Neural cell (in vitro differentiated cells): Measurements from ENCODE around the gene OXSM.

Experiments used
- CTCF ChIP-seq: fragments of 450-650 bp; IDR thresholded peaks from 2 replicates; pipeline ENCODE4 v1.5.1; 2014; ENCODE audit warnings: antibody characterized with exemption, mild to moderate bottlenecking, moderate library complexity; ENCODE audit not compliant: poor library complexity, severe bottlenecking
- EP300 ChIP-seq: fragments of 450-650 bp; conservative IDR thresholded peaks from 2 replicates; pipeline ENCODE4 v1.6.1; 2014; ENCODE audit warnings: antibody characterized with exemption, mild to moderate bottlenecking, moderate library complexity; ENCODE audit not compliant: poor library complexity, severe bottlenecking
- EZH2 ChIP-seq: fragments of 200-600, 300-800 bp; shearing (Covaris generic), sonication (generic); IDR thresholded peaks from 2 replicates; pipeline ENCODE4 v1.6.1; 2014; ENCODE audit warnings: antibody characterized with exemption, low read length, borderline replicate concordance, mild to moderate bottlenecking; ENCODE audit not compliant: insufficient read depth, poor library complexity, severe bottlenecking
- MXI1 ChIP-seq: fragments of 450-650 bp; conservative IDR thresholded peaks from 2 replicates; pipeline ENCODE4 v1.6.1; 2014; ENCODE audit warnings: antibody characterized with exemption, mild to moderate bottlenecking; ENCODE audit not compliant: poor library complexity, severe bottlenecking
- POLR2AphosphoS5 ChIP-seq: IDR thresholded peaks from 2 replicates; pipeline ENCODE4 v1.6.1; 2012
- RAD21 ChIP-seq: fragments of 450-650 bp; conservative IDR thresholded peaks from 2 replicates; pipeline ENCODE4 v1.6.1; 2014; ENCODE audit warnings: antibody characterized with exemption, mild to moderate bottlenecking, moderate library complexity
- REST ChIP-seq: IDR thresholded peaks from 2 replicates; pipeline ENCODE4 v1.6.1; 2012; ENCODE audit warnings: borderline replicate concordance
- TAF1 ChIP-seq: IDR thresholded peaks from 2 replicates; pipeline ENCODE4 v1.6.1; 2012; ENCODE audit warnings: low read depth

- TF ChIP-seq EP300 (no peak), CTCF (no peak), REST (no peak), MXI1 (no peak), EZH2 (no peak), RAD21 (no peak), POLR2AphosphoS5 (no peak), TAF1 (no peak)
Observed at GRCh38 chr3:25784971-25785370, 4.9 kb upstream of the OXSM start.
